ENCODE data around the gene PRR33. TPM values are rescaled to one million over a fixed set of nuclear protein-coding genes. Genes with fewer than 3 reads are reported as not detected.
A peak's percentile ranks its signal among the peaks of the same experiment; 100 is the strongest.

Gene PRR33
- total and polyA plus RNA-seq, 10 of the 15 experiments (the other 5 are each of a cell fraction or from before 2014, with no cell fraction given) = 0.02 to 1.0 (median 0.38) TPM; not detected in 6

DNA sequence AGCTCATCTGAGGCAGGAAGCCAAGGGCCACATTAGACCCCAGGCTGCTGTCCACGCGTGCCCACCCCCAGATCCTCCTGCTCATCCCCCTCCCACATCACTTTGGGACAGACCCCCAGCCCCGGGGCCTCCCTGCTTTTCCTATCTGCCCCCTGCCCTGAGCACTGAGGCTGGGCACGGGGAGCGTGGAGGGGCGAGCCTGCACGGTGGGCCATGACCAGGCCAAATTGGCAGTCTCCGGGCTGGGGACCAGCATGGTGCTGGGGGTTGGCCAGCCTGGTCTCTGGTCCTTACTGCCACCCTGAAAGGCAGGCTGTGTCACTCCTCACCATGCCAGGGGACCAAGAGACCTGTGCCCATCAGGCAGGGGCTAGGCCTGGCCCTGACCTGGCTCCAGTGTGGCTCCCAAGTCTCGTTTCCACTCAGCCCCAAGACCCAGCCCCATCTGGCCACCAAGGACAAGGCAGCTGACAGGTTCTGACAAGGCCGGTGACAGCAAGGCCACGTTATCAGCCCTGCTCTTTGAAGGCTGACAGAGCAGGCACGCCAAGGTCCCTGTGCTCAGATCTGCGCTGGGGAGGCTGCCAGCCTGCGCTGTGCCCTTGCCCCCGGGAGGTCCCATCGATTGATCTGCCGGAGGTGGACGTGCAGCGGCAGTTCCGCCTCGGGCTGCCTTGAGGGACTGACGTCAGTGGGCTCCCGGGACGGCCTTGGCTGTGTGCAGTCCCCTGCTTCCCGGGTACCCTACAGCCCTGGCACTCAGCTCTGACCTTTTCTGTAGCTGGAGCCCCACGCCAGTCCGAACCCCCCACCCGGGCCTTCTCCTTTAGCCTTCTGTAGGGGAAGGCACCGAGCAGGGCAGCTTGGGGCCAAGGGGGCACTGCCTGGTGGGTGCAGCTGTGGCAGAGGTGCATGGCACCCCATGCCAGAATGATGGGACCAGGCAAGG, 49.3 kb downstream of the PRR33 start:
- ATAC-seq (no peak), DNase-seq (ENCODE audit: low read depth, low spot score) (no peak), FAIRE-seq (no peak)
- Histone ChIP-seq H3K36me3 (ENCODE audit: control insufficient read depth in 2 of 2, insufficient read depth in 2 of 2, low read length in 1 of 2) (no peaks in the 10 kb centered on the region), H3K9ac (ENCODE audit: control insufficient read depth, insufficient read depth, low read length) (no peak overlapping the region), H3K4me3 (no peak overlapping the region), H4K20me1 (ENCODE audit: control insufficient read depth, insufficient read depth) (no peaks in the 10 kb centered on the region), H3K27me3 (replicated peaks in 1 of 2; ENCODE audit: control insufficient read depth in 2 of 2, insufficient read depth in 2 of 2, low read length in 1 of 2) (no peaks in the 10 kb centered on the region; a peak in 1 of 4 replicates), H2AFZ (ENCODE audit: control insufficient read depth, low read depth, low read length) (no peak overlapping the region), H3K9me3 (replicated peaks; ENCODE audit: control insufficient read depth, insufficient read depth, low read length) (no peaks in the 10 kb centered on the region), H3K79me2 (ENCODE audit: control insufficient read depth, insufficient read depth, low read length) (no peaks in the 10 kb centered on the region), H3K4me1 (ENCODE audit: control insufficient read depth, insufficient read depth, low read length) (peaks cover 31% of the 10 kb centered on the region), H3K4me2 (ENCODE audit: control insufficient read depth, insufficient read depth) (no peak overlapping the region), H3K27ac (ENCODE audit: control insufficient read depth, insufficient read depth) (no peak overlapping the region)
- intact Hi-C loops (cut with micrococcal nuclease; ENCODE audit: unreplicated experiment) (no loop called here), in situ Hi-C loops (cut with MboI) (no loop called here)
- 70% methylated on average over 29 of the region's 29 CpGs for WGBS (ENCODE audit: insufficient coverage, insufficient replicate concordance, low lambda C conversion rate, missing lambda C conversion rate)
- POLR2A ChIA-PET = no interaction called here
- BruUV-seq (replicated peaks) = no TSS peak
- RAD21 ChIA-PET (ENCODE audit: unreplicated experiment) = no interaction called here
- TF ChIP-seq CBX5 (IDR thresholded peaks at IDR 0.05; ENCODE audit: low read depth) = no peak
- TF ChIP-seq, protein P1, sequence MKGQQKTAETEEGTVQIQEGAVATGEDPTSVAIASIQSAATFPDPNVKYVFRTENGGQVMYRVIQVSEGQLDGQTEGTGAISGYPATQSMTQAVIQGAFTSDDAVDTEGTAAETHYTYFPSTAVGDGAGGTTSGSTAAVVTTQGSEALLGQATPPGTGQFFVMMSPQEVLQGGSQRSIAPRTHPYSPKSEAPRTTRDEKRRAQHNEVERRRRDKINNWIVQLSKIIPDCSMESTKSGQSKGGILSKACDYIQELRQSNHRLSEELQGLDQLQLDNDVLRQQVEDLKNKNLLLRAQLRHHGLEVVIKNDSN (IDR thresholded peaks at IDR 0.05; ENCODE audit: borderline replicate concordance, extremely low read length, insufficient read depth, low read depth, low read length) = peak; percentile 1
- CTCF ChIA-PET = no interaction called here
- SMC1A ChIA-PET (ENCODE audit: uncharacterized antibody, unreplicated experiment) = interaction anchor here (0.8 kb wide), 1 partner anchor 10 kb away, joined by 3 read pairs; the partner anchor contains the start of gene LSP1

DNA sequence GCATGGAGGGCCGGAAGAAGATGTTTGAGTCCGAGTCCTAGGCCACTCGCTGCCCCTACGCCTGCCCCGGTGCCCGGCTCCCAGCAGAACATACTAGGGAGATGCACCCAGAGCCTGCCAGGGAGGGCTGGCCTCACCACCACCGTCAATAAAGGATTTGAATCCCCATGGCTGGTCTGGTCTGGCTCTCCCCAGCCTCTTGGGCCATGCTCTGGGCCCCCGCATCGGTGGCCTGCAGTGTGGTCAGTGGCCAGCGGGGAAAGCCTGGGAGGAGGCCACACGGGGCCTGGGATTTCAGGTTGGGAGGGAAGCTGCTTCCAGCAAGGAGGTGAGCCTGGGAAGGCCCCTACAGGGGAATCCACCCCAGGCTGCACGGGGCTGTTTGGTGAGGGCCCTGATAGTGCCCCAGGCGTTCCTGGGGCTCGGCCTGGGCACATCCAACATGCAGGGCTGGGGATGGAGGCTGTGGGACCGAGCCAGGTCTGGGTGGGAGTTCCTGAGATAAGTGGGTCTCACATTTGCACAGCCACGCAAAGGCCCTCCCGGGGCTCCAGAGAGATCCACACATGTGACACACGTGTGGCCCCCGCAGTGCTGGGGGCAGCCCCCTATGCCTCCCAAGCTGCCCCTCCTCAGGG, 50.1 kb downstream of the PRR33 start:
- no peak for FAIRE-seq
- no peaks in the 10 kb centered on the region for H3K79me2 ChIP-seq (ENCODE audit: control insufficient read depth, insufficient read depth, low read length)
- H3K27me3 ChIP-seq (replicated peaks in 1 of 2; ENCODE audit: control insufficient read depth in 2 of 2, insufficient read depth in 2 of 2, low read length in 1 of 2) = no peaks in the 10 kb centered on the region; a peak in 1 of 4 replicates
- no peak overlapping the region for H3K27ac ChIP-seq (ENCODE audit: control insufficient read depth, insufficient read depth)
- no peak overlapping the region for H3K4me3 ChIP-seq
- POLR2A ChIA-PET = no interaction called here
- no peak overlapping the region for H3K9ac ChIP-seq (ENCODE audit: control insufficient read depth, insufficient read depth, low read length)
- no peak overlapping the region for H3K4me2 ChIP-seq (ENCODE audit: control insufficient read depth, insufficient read depth)
- CTCF ChIA-PET = no interaction called here
- WGBS (ENCODE audit: insufficient coverage, insufficient replicate concordance, low lambda C conversion rate, missing lambda C conversion rate) = 73% methylated on average over 19 of the region's 19 CpGs
- H3K9me3 ChIP-seq (replicated peaks; ENCODE audit: control insufficient read depth, insufficient read depth, low read length) = no peaks in the 10 kb centered on the region
- H3K36me3 ChIP-seq (ENCODE audit: control insufficient read depth in 2 of 2, insufficient read depth in 2 of 2, low read length in 1 of 2) = no peaks in the 10 kb centered on the region
- no peak overlapping the region for H2AFZ ChIP-seq (ENCODE audit: control insufficient read depth, low read depth, low read length)
- BruUV-seq (replicated peaks) = no TSS peak
- SMC1A ChIA-PET (ENCODE audit: uncharacterized antibody, unreplicated experiment) = interaction anchor here (1.4 kb wide), 1 partner anchor 14 kb away, joined by 3 read pairs; no protein-coding TSS in a partner anchor
- no peaks in the 10 kb centered on the region for H4K20me1 ChIP-seq (ENCODE audit: control insufficient read depth, insufficient read depth)
- peaks cover 31% of the 10 kb centered on the region for H3K4me1 ChIP-seq (ENCODE audit: control insufficient read depth, insufficient read depth, low read length)
- RAD21 ChIA-PET (ENCODE audit: unreplicated experiment) = no interaction called here
- intact Hi-C loops (cut with micrococcal nuclease; ENCODE audit: unreplicated experiment) = no loop called here
- no peak for DNase-seq (ENCODE audit: low read depth, low spot score)
- ATAC-seq = no peak
- in situ Hi-C loops (cut with MboI) = no loop called here
- TF ChIP-seq, protein P2, sequence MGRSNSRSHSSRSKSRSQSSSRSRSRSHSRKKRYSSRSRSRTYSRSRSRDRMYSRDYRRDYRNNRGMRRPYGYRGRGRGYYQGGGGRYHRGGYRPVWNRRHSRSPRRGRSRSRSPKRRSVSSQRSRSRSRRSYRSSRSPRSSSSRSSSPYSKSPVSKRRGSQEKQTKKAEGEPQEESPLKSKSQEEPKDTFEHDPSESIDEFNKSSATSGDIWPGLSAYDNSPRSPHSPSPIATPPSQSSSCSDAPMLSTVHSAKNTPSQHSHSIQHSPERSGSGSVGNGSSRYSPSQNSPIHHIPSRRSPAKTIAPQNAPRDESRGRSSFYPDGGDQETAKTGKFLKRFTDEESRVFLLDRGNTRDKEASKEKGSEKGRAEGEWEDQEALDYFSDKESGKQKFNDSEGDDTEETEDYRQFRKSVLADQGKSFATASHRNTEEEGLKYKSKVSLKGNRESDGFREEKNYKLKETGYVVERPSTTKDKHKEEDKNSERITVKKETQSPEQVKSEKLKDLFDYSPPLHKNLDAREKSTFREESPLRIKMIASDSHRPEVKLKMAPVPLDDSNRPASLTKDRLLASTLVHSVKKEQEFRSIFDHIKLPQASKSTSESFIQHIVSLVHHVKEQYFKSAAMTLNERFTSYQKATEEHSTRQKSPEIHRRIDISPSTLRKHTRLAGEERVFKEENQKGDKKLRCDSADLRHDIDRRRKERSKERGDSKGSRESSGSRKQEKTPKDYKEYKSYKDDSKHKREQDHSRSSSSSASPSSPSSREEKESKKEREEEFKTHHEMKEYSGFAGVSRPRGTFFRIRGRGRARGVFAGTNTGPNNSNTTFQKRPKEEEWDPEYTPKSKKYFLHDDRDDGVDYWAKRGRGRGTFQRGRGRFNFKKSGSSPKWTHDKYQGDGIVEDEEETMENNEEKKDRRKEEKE (IDR thresholded peaks at IDR 0.05) = no peak
- TF ChIP-seq MYB (IDR thresholded peaks at IDR 0.05; ENCODE audit: borderline replicate concordance, low read depth, low read length) (no peak), CREM (IDR thresholded peaks at IDR 0.05; ENCODE audit: low read depth) (no peak), ZNF217 (IDR thresholded peaks at IDR 0.05) (no peak)
- TF ChIP-seq, protein P3, sequence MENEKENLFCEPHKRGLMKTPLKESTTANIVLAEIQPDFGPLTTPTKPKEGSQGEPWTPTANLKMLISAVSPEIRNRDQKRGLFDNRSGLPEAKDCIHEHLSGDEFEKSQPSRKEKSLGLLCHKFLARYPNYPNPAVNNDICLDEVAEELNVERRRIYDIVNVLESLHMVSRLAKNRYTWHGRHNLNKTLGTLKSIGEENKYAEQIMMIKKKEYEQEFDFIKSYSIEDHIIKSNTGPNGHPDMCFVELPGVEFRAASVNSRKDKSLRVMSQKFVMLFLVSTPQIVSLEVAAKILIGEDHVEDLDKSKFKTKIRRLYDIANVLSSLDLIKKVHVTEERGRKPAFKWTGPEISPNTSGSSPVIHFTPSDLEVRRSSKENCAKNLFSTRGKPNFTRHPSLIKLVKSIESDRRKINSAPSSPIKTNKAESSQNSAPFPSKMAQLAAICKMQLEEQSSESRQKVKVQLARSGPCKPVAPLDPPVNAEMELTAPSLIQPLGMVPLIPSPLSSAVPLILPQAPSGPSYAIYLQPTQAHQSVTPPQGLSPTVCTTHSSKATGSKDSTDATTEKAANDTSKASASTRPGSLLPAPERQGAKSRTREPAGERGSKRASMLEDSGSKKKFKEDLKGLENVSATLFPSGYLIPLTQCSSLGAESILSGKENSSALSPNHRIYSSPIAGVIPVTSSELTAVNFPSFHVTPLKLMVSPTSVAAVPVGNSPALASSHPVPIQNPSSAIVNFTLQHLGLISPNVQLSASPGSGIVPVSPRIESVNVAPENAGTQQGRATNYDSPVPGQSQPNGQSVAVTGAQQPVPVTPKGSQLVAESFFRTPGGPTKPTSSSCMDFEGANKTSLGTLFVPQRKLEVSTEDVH (IDR thresholded peaks at IDR 0.05; ENCODE audit: low read depth, partially characterized antibody) = no peak
